ENCODE data around the gene DMBX1.

Gene DMBX1

GRCh38 chr1:46476673-46477072, 13.0 kb upstream of the DMBX1 start:
- peaks cover 98% of the 10 kb centered on the region for H3K27me3 Mint-ChIP-seq (ENCODE audit: low read depth, poor library complexity)
- peaks cover 28% of the 10 kb centered on the region for H3K4me1 Mint-ChIP-seq
- no peak overlapping the region for H3K4me3 Mint-ChIP-seq
- TF ChIP-seq CTCF (IDR thresholded peaks at IDR 0.05) = no peak
- H3K9me3 Mint-ChIP-seq = no peaks in the 10 kb centered on the region
- no peak overlapping the region for H3K27ac Mint-ChIP-seq
- H3K36me3 Mint-ChIP-seq (ENCODE audit: low read depth) = no peaks in the 10 kb centered on the region
- DNase-seq = no peak

GRCh38 chr1:46477153-46477929, 12.3 kb upstream of the DMBX1 start:
- Mint-ChIP-seq H3K27me3 (ENCODE audit: low read depth, poor library complexity) (peaks cover 99% of the 10 kb centered on the region), H3K4me3 (no peak overlapping the region), H3K4me1 (peaks cover 28% of the 10 kb centered on the region), H3K9me3 (no peaks in the 10 kb centered on the region), H3K27ac (no peak overlapping the region), H3K36me3 (ENCODE audit: low read depth) (no peaks in the 10 kb centered on the region)
- peak; percentile 83 for DNase-seq
- TF ChIP-seq CTCF (IDR thresholded peaks at IDR 0.05) = peak; percentile 94

- no peak overlapping the region for H3K27ac Mint-ChIP-seq
- peaks cover 99% of the 10 kb centered on the region for H3K27me3 Mint-ChIP-seq (ENCODE audit: low read depth, poor library complexity)
- peaks cover 28% of the 10 kb centered on the region for H3K4me1 Mint-ChIP-seq
- no peaks in the 10 kb centered on the region for H3K9me3 Mint-ChIP-seq
- no peak for TF ChIP-seq CTCF (IDR thresholded peaks at IDR 0.05)
- DNase-seq = no peak
- no peak overlapping the region for H3K4me3 Mint-ChIP-seq
- H3K36me3 Mint-ChIP-seq (ENCODE audit: low read depth) = no peaks in the 10 kb centered on the region
These were observed 10.7 kb upstream of the DMBX1 start for GRCh38 chr1:46478721-46479485.

- Mint-ChIP-seq H3K27me3 (ENCODE audit: low read depth, poor library complexity) (peaks cover 99% of the 10 kb centered on the region), H3K27ac (no peak overlapping the region), H3K9me3 (no peaks in the 10 kb centered on the region), H3K4me3 (no peak overlapping the region), H3K36me3 (ENCODE audit: low read depth) (no peaks in the 10 kb centered on the region), H3K4me1 (peaks cover 28% of the 10 kb centered on the region)
- TF ChIP-seq CTCF (IDR thresholded peaks at IDR 0.05) = no peak
- no peak for DNase-seq
These were observed 9.8 kb upstream of the DMBX1 start for GRCh38 chr1:46479744-46480350.

GRCh38 chr1:46480959-46481646, 8.5 kb upstream of the DMBX1 start:
- Mint-ChIP-seq H3K27me3 (ENCODE audit: low read depth, poor library complexity) (peaks cover 99% of the 10 kb centered on the region), H3K27ac (no peak overlapping the region), H3K36me3 (ENCODE audit: low read depth) (no peaks in the 10 kb centered on the region), H3K4me1 (peaks cover 29% of the 10 kb centered on the region), H3K4me3 (no peak overlapping the region), H3K9me3 (no peaks in the 10 kb centered on the region)
- DNase-seq = no peak
- no peak for TF ChIP-seq CTCF (IDR thresholded peaks at IDR 0.05)

All from nephron progenitor cell (in vitro differentiated cells).